HCT116 (cell line): ENCODE results near the gene SLC6A7. TPM values are rescaled to one million over a fixed set of nuclear protein-coding genes. Genes with fewer than 3 reads are reported as not detected.

Experiments used
- ATAC-seq: fragments of 200-7000 bp; cut with Tn5 transposase; 2 replicates; pipeline ENCODE4 v1.9.1; 2020; ENCODE audit warnings: mild to moderate bottlenecking, moderate library complexity
- BruUV-seq: library from RNA; stranded (reverse); fragments of 400-500 nt; replicated peaks from 2 replicates; lab custom pipeline; 2021; lab: Mats Ljungman, UMichigan
- CTCF ChIA-PET: fragments of 300-600 bp; sonication (Branson Sonifier 250); formaldehyde crosslinking; loops from one replicate; lab custom pipeline; 2021; ENCODE audit warnings: antibody characterized with exemption; lab: Charles Lee
- POLR2A ChIA-PET: fragments of 300-600, 350-600 bp; sonication (Branson Sonifier 250); formaldehyde crosslinking; loops from one replicate; lab custom pipeline; 2021; ENCODE audit warnings: antibody characterized with exemption; lab: Charles Lee
- RAD21 ChIA-PET, 2 experiments: fragments of 300-600 bp; sonication (Branson Sonifier 250); formaldehyde crosslinking; loops; one replicate each; lab custom pipeline; 2023; ENCODE audit warnings: low total read pairs in 2 of 2; ENCODE audit not compliant: uncharacterized antibody in 2 of 2, unreplicated experiment in 2 of 2, low non-redundant PET in 1 of 2; lab: Charles Lee
- DNase-seq: peaks from one replicate; pipeline ENCODE4 v3.0.0-alpha.2; 2010; ENCODE audit warnings: low read depth, low spot score
- H2AFZ ChIP-seq: fragments of 200-600 bp; shearing (Covaris generic), sonication (generic); 2 replicates; pipeline ENCODE4 v1.6.1; 2017; ENCODE audit warnings: low read depth, mixed run types, mixed read lengths, antibody characterized with exemption, low read length; ENCODE audit not compliant: poor library complexity, severe bottlenecking
- H3K27ac ChIP-seq: 2 replicates; pipeline ENCODE4 v1.5.1; 2012; ENCODE audit warnings: low read depth, low read length
- H3K27me3 ChIP-seq: fragments of 200-600 bp; sonication (generic); 2 replicates; pipeline ENCODE4 v1.6.1; 2016; ENCODE audit warnings: mixed run types, low read length, mixed read lengths; ENCODE audit not compliant: insufficient read depth
- H3K36me3 ChIP-seq, 2 experiments: fragments of 200-500 bp in 1 of 2; fragments of 200-600 bp in 1 of 2; sonication (Bioruptor generic) in 1 of 2; sonication (generic) in 1 of 2; 2 replicates each; pipeline versions ENCODE4 v1.5.1 to v1.6.1; 2014 to 2016; ENCODE audit warnings: low read length in 2 of 2, inconsistent platforms in 1 of 2, mixed read lengths in 1 of 2, mixed run types in 1 of 2; ENCODE audit not compliant: insufficient read depth in 2 of 2, control insufficient read depth in 1 of 2
- H3K4me1 ChIP-seq, 2 experiments: fragments of 200-600 bp in 1 of 2; sonication (generic) in 1 of 2; 2 replicates each; pipeline versions ENCODE4 v1.5.1 to v1.6.1; 2012 to 2017; ENCODE audit warnings: low read length in 2 of 2, inconsistent platforms in 1 of 2, mild to moderate bottlenecking in 1 of 2, mixed read lengths in 1 of 2, mixed run types in 1 of 2, moderate library complexity in 1 of 2; ENCODE audit not compliant: insufficient read depth in 2 of 2, control insufficient read depth in 1 of 2
- H3K4me2 ChIP-seq: fragments of 200-600 bp; sonication (generic); 2 replicates; pipeline ENCODE4 v1.6.1; 2017; ENCODE audit warnings: mixed run types, low read length, mixed read lengths
- H3K4me3 ChIP-seq, 2 experiments: fragments of 200-600 bp in 1 of 2; sonication (generic) in 1 of 2; replicated peaks in 1 of 2; 2 replicates each; pipeline ENCODE4 v1.5.1; 2011 to 2016; ENCODE audit warnings: low read length in 2 of 2, control low read depth in 1 of 2, low read depth in 1 of 2, mild to moderate bottlenecking in 1 of 2, mixed read lengths in 1 of 2, mixed run types in 1 of 2
- H3K79me2 ChIP-seq: fragments of 200-600 bp; sonication (generic); 2 replicates; pipeline ENCODE4 v1.6.1; 2017; ENCODE audit warnings: mild to moderate bottlenecking, mixed run types, low read length, moderate library complexity, mixed read lengths; ENCODE audit not compliant: insufficient read depth
- H3K9ac ChIP-seq: fragments of 200-600 bp; sonication (generic); 2 replicates; pipeline ENCODE4 v1.6.1; 2016; ENCODE audit warnings: low read length, mixed read lengths
- H3K9me2 ChIP-seq: fragments of 200-600 bp; sonication (generic), shearing (Covaris generic); 2 replicates; pipeline ENCODE4 v1.6.1; 2017; ENCODE audit warnings: mixed run types, mild to moderate bottlenecking, moderate library complexity; ENCODE audit not compliant: insufficient read depth
- H3K9me3 ChIP-seq, 2 experiments: fragments of 200-500 bp in 1 of 2; fragments of 200-600 bp in 1 of 2; sonication (Bioruptor generic) in 1 of 2; sonication (generic) in 1 of 2; 2 replicates each; pipeline ENCODE4 v1.6.1; 2014 to 2017; ENCODE audit warnings: low read length in 2 of 2, mixed read lengths in 2 of 2, inconsistent platforms in 1 of 2, low read depth in 1 of 2, mild to moderate bottlenecking in 1 of 2, mixed run types in 1 of 2, moderate library complexity in 1 of 2; ENCODE audit not compliant: control insufficient read depth in 1 of 2, insufficient read depth in 1 of 2
- H4K20me1 ChIP-seq: fragments of 200-600 bp; sonication (generic), shearing (Covaris generic); 2 replicates; pipeline ENCODE4 v1.6.1; 2017; ENCODE audit warnings: mixed run types, mild to moderate bottlenecking, moderate library complexity; ENCODE audit not compliant: insufficient read depth
- ATF3 ChIP-seq: IDR thresholded peaks from 2 replicates; pipeline ENCODE4 v1.6.1; 2012
- EZH2 ChIP-seq: fragments of 200-600 bp; sonication (generic); IDR thresholded peaks from 2 replicates; pipeline ENCODE4 v1.6.1; 2017; ENCODE audit warnings: antibody characterized with exemption, mixed run types
- EZH2phosphoT487 ChIP-seq: fragments of 200-600 bp; IDR thresholded peaks from 2 replicates; pipeline ENCODE4 v1.6.1; 2018; ENCODE audit warnings: antibody characterized with exemption, borderline replicate concordance
- FOSL1 ChIP-seq: IDR thresholded peaks from 2 replicates; pipeline ENCODE4 v1.6.1; 2012; ENCODE audit warnings: low read depth
- JUND ChIP-seq: IDR thresholded peaks from 2 replicates; pipeline ENCODE4 v1.6.1; 2012
- POLR2AphosphoS5 ChIP-seq: IDR thresholded peaks from 2 replicates; pipeline ENCODE4 v1.6.1; 2011; ENCODE audit warnings: mild to moderate bottlenecking, low read depth, low read length, moderate library complexity
- YY1 ChIP-seq: IDR thresholded peaks from 2 replicates; pipeline ENCODE4 v1.6.1; 2011; ENCODE audit warnings: low read length, low read depth, moderate library complexity, mild to moderate bottlenecking; ENCODE audit not compliant: insufficient replicate concordance; ENCODE audit errors: extremely low read depth
- ZFX ChIP-seq: fragments of 450-650 bp; IDR thresholded peaks from 2 replicates; pipeline ENCODE4 v1.6.1; 2017
- intact Hi-C: fragments of 100-400 bp; cut with micrococcal nuclease; formaldehyde crosslinking; loops from 2 replicates; pipeline ENCODE4 v1.10.0; 2022
- total RNA-seq: library from RNA; stranded (reverse); gene quantifications from one replicate; pipeline ENCODE4 v1.2.1, GENCODE V29; 2021; ENCODE audit not compliant: unreplicated experiment

SLC6A7 gene
- total RNA-seq, 1 experiment from 2014 or later, result not detected

DNA sequence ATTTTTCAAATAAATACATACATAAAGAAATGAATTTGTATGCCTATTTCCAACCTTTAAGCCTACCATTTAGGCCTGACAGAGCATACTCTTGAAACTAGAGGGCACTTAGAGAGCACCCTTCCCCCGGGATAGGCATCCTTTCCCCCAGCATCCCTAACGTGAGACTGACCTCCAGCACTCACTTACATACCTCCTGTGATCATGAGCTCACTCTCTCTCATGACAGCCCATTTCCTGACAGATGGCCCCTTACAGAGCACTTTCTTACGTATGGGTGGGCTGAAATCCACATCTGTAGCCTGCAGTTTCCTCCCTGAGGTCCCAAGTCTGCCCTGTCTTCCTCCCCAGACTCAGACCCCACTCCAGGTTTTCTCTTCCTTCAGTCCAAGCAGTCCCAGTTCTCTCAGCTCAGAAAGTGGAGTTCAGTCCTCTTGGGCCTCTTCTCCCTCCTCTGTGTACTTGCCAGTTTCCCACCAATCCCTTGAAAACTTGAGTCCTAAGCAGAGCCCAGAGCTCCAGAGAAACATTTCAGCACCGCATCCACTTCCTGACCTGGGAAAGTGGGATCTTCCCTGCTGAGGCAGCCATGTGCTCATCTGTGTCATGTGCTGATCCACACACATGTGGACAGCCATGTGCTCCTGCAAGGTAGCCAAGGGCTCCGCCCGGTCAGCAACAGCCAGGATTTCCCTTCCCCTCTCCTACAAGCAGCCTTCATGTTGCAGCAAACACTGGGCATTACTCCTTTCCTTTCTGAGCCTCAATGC lies 25.5 kb upstream of the SLC6A7 start:
- RAD21 ChIA-PET, result no interaction called here
- ATAC-seq (no peak), DNase-seq (no peak)
- CTCF ChIA-PET, result interaction anchor here (1.2 to 2.6 kb wide), 2 partner anchors 11 to 12 kb away, joined by 3 to 10 read pairs; no protein-coding TSS in a partner anchor
- no peak overlapping the region for H3K4me3 ChIP-seq
- intact Hi-C loops, result no loop called here
- 0 out of 2 replicates have a peak overlapping the region, but pooled peaks have one; percentile 13 for H3K9ac ChIP-seq
- H4K20me1 ChIP-seq, result no peaks in the 10 kb centered on the region
- peak overlapping the region; percentile 48 for H2AFZ ChIP-seq
- H3K9me2 ChIP-seq, result no peaks in the 10 kb centered on the region
- peaks cover 3 to 19% of the 10 kb centered on the region in 2 experiments; a peak in 3 of 4 replicates for H3K4me1 ChIP-seq
- H3K27me3 ChIP-seq, result no peaks in the 10 kb centered on the region; the same call in 1 of the 2 replicates
- no peak overlapping the region for H3K4me2 ChIP-seq
- H3K27ac ChIP-seq, result no peak overlapping the region
- H3K9me3 ChIP-seq, result no peaks in the 10 kb centered on the region
- no peaks in the 10 kb centered on the region for H3K79me2 ChIP-seq
- POLR2A ChIA-PET, result no interaction called here
- no peaks in the 10 kb centered on the region for H3K36me3 ChIP-seq
- BruUV-seq, result no TSS peak
- no peak for TF ChIP-seq EZH2
- no peak for TF ChIP-seq ATF3
- no peak for TF ChIP-seq EZH2phosphoT487
- TF ChIP-seq POLR2AphosphoS5, result no peak
- TF ChIP-seq YY1, result no peak
- TF ChIP-seq JUND, result no peak
- TF ChIP-seq FOSL1, result no peak

DNA sequence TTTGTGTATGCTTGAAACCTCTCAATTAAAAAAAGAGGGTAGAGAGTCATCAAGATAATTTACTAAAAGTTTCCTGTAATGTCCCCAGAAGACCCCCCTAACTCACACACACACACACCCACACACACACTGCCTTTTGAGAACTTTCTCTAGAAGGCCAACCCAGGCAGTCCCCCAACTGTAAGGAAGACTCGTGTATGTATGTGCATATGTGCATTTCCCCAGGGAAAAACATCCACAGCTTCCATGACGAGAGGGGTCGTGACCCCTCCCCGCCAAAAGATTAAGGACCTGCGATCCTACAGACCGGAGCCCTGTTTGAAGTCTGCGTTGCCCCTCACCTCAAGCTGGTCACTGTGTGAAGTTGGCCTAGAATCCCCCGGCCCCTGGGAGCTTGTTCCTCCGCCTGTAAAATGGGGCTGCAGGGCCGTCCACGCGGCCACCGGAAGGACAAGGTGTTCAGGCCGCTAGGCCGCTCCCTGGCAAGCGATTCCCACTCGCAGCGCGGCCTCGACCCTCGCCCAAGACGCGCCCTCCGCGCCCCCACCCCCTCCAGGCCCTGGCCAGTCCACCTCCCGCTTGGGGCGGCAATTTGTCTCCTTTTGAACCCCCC lies 23.7 kb upstream of the SLC6A7 start:
- H3K9me3 ChIP-seq, result no peaks in the 10 kb centered on the region
- POLR2A ChIA-PET, result no interaction called here
- H3K36me3 ChIP-seq, result no peaks in the 10 kb centered on the region
- CTCF ChIA-PET, result interaction anchor here (1.3 kb wide), 1 partner anchor 9 kb away, joined by 4 read pairs; no protein-coding TSS in a partner anchor
- no TSS peak for BruUV-seq
- DNase-seq (no peak), ATAC-seq (no peak)
- H4K20me1 ChIP-seq, result no peaks in the 10 kb centered on the region
- TF ChIP-seq ZFX (no peak), JUND (no peak)
- no peak overlapping the region for H2AFZ ChIP-seq
- intact Hi-C loops, result no loop called here
- no peak overlapping the region for H3K9ac ChIP-seq
- no peaks in the 10 kb centered on the region for H3K79me2 ChIP-seq
- H3K27ac ChIP-seq, result no peak overlapping the region
- peaks cover 3 to 15% of the 10 kb centered on the region in 2 experiments; a peak in 3 of 4 replicates for H3K4me1 ChIP-seq
- H3K27me3 ChIP-seq, result peaks cover 9% of the 10 kb centered on the region
- no peak overlapping the region for H3K4me3 ChIP-seq
- RAD21 ChIA-PET, result no interaction called here
- H3K4me2 ChIP-seq, result no peak overlapping the region
- H3K9me2 ChIP-seq, result no peaks in the 10 kb centered on the region
